Raji (cell line): ENCODE results near the gene AHR.

Experiments
- POLR2A ChIP-seq: IDR thresholded peaks from 2 replicates; pipeline ENCODE4 v1.6.1; 2011; ENCODE audit warnings: low read depth, low read length, control low read depth; ENCODE audit not compliant: insufficient read depth

AHR gene

DNA sequence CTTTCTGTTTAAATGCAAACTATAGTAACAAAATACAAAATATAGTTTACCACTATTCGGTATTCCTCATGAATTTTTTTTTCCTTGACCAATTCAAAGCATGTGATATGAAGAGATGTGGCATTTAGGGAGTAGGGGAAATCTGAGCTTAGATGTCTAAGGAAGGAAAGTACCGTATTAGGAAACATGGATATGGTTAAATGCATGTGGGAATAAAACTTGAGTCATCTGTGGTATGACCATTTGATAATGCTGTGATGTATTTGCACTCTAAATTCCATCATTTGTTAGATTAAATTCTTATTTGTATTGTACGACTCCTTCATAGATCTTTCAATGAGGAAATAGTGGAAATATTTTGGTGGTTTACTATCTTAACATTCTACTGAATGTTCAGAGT lies 19.7 kb downstream of the AHR start:
- TF ChIP-seq POLR2A: no peak

GRCh38 chr7:17319164-17320101 lies 21.0 kb downstream of the AHR start:
- TF ChIP-seq POLR2A: no peak

DNA sequence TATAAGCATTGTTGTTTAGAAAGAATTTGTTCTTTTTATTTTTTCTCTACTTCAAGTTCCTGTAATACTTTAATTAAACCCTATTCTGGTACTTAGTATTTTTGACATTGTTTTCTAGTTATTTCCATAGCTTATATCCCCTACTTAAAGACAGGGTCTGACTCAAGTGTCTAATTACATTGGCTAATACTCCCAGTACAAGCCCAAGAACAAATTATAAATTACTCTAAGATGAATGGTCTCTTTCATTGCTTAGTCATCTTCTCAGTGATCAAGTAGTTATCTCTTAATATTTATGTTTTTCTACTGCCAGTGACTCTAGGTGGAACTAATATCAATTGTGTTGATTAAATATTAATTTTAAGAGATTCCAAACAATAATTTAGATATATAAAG lies 21.6 kb downstream of the AHR start:
- no peak for TF ChIP-seq POLR2A

DNA sequence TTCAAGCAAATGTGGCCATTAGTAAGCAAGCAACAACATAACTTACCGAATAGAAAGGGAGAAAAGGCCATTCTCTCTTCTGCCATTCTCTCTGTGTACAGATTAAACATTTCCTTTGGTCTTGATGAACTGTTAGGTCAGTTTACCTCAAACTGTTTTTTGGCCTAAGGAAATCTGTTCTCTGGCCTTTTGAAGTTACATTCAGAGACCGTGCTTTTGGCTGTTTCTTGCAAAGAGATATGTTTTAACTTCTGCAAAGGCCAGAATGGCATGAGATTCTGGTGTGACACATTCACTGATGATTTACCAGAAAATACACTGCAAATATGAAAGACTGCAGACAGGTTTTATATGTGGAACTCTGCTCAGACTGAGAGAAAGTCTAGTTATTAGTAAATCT lies 22.2 kb downstream of the AHR start:
- TF ChIP-seq POLR2A: no peak

DNA sequence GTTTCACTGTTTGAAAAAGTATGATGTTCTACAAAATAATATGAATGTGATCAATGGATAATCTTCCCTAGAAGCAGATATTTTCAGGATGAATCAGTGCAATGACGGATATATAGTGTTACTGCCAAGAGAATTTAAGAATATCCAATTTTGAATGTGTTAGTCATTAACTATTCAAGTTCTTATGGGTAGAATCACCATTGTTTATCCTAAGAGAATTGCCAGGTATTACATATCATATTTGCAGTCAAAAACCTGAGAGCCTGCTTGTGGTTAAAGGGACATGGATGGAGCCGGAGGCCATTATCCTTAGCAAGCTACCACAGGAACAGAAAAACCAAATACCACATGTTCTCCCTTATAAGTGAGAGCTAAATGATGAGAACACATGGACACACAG lies 26.9 kb downstream of the AHR start:
- no peak for TF ChIP-seq POLR2A

DNA sequence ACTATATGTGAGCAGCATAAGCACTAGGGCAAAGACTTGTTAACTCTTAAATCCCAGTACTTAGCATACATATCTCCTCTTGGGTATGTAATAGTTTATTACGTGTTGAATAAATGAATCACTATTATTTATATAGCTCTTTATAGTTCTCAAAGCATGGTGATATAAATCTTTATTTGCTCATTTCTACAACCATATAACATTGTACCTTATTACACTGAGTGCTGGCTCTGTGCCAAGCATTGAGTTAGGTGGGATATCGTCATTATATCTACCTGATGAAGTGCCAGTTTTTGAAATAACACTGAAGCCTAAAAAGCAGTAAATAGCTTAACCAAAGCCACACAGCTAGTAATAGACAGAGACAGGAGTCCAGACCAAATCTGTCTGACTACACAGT lies 27.9 kb downstream of the AHR start:
- no peak for TF ChIP-seq POLR2A

DNA sequence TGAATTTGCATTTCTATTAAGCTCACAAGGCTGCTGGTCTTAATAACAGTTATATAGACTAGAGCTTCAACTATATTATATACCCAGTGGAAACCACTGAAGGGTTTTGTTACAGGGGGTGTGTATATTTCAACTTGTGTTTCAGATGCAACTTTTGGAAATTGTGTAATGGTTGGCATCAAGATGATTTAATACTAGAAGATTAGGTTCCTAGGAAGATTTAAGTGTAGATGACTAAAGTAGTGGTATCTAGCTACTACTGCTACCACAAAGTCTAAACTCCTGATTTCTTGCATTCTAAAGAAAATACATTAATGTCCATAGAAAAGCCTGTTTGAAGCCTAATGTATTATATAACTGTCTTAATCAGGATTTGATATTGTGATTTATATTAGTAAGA lies 30.2 kb downstream of the AHR start:
- TF ChIP-seq POLR2A: no peak

DNA sequence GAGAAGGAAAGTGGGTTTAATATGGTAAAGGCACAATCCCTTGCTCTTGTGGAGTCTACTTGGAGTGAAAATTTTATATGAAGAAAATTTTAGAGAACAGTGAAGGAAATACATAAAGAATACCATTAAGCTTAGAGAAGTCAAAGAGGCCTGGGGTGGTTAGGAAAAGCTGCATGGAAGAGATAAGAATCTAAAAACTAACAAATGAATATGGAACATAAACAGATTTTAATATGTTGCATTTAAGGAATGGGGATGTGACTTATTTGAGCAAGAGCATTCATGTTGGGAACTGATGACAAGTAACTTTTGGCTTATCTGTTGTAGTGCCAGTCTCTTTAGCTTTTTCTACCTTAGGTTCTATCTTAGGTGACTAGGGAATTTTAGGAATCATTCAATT lies 31.0 kb downstream of the AHR start:
- no peak for TF ChIP-seq POLR2A

GRCh38 chr7:17331891-17332501 lies 33.5 kb downstream of the AHR start:
- no peak for TF ChIP-seq POLR2A

DNA sequence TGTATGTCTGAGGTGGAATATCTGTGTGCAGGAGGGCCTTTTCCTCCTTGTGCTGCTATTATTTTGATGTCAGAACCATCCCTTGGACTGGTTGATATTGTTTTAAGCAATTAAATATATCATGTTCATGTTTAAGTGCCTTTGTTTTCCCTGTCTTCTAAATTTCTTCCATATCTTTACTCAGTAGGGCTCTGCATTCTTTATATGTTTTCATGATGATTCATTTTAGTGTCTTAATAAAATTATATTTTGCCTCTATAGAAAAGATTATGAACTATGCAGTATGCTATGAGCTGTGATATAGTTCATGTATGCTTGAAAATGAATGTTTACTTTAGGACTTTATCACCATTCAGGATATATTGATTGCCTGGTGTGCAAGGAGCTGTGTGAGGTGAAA lies 34.8 kb downstream of the AHR start:
- TF ChIP-seq POLR2A: no peak

GRCh38 chr7:17336168-17336567 lies 37.7 kb downstream of the AHR start:
- TF ChIP-seq POLR2A: no peak

- no peak for TF ChIP-seq POLR2A
Measured at GRCh38 chr7:17339139-17339538, 40.7 kb downstream of the AHR start.

- TF ChIP-seq POLR2A: no peak
Measured at GRCh38 chr7:17339952-17340351, 41.5 kb downstream of the AHR start.

DNA sequence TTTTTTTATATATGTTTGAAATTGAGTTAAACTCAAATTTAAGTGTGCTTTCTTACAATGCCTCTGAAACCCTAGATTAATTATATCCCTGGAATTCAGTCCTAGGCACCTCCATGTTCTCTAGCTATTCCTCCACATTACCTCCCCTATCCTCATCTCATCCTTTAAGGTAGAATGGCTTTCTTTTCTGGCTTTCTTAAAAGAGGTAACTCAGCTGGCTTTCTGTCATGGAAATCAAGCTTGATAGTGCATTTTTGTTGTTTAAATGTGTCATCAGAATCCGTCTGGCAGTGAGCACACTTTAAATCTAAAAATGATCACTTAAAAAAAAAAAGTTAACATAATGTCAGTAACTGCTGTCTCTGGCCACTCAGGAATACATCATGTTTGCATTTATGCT lies 42.2 kb downstream of the AHR start:
- no peak for TF ChIP-seq POLR2A

DNA sequence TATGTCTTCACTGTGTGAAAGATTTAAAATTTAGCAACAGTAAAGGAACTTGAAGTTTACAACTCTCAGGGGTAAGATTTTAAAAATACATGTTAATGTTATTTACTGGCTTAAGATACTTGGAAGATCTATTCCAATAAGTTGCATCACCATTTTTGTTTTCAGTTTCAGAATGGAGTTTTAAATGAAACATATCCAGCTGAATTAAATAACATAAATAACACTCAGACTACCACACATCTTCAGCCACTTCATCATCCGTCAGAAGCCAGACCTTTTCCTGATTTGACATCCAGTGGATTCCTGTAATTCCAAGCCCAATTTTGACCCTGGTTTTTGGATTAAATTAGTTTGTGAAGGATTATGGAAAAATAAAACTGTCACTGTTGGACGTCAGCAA lies 44.3 kb downstream of the AHR start:
- no peak for TF ChIP-seq POLR2A

DNA sequence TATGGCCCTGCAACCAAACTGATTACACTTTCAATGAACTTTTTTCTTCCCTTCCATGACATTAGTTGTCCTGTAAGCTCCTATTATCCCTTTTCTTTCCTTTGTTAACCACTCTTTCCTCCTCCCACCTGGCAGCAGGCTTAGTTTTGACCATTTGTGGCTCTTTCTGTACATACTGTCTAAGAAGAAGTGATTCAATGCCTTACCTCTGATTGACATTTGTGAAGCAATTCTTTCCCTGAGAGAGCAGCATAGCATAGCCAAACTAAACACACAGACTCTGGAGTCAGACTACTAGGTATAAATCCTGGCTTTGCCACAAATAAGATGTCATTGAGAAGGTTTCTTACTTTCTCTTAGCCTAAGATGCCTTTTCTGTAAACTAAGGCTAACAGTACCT lies 48.9 kb downstream of the AHR start:
- no peak for TF ChIP-seq POLR2A
